Activated CD8-positive, alpha-beta memory T cell treated with anti-CD3 and anti-CD28 coated beads for 36 hours (primary cell): ENCODE measurements around the gene RTN4R. TPM values are rescaled to one million over a fixed set of nuclear protein-coding genes. Genes with fewer than 3 reads are reported as not detected.
"Not testable (repeated sequence)": the region's sequence is repeated elsewhere in the genome, so short reads cannot be mapped to it uniquely, and the experiment has no call there.

Experiments used
- CTCF ChIA-PET: fragments of 350-600 bp; sonication (Branson Sonifier 250); formaldehyde crosslinking; loops from one replicate; lab custom pipeline; 2021; ENCODE audit warnings: antibody characterized with exemption; lab: Charles Lee
- POLR2A ChIA-PET: fragments of 350-600 bp; sonication (Branson Sonifier 250); formaldehyde crosslinking; loops from one replicate; lab custom pipeline; 2021; ENCODE audit warnings: antibody characterized with exemption; lab: Charles Lee
- total RNA-seq, 2 experiments: library from RNA; stranded (reverse); gene quantifications; one replicate each; pipeline ENCODE4 v1.2.3, GENCODE V29; 2021

The RTN4R gene
- total RNA-seq, 2 experiments from 2014 or later = 2.3 to 2.4 TPM

GRCh38 chr22:20276468-20276867 is 8.3 kb upstream of the RTN4R start:
- ChIA-PET CTCF (interaction anchor here (0.8 to 1.2 kb wide), 2 partner anchors 9 to 119 kb away, joined by 3 read pairs; no protein-coding TSS in a partner anchor), POLR2A (no interaction called here)

- CTCF ChIA-PET = interaction anchor here (1.2 kb wide), 1 partner anchor 119 kb away, joined by 3 read pairs; no protein-coding TSS in a partner anchor
- POLR2A ChIA-PET = no interaction called here
These were observed 7.7 kb upstream of the RTN4R start for GRCh38 chr22:20275836-20276235.

- POLR2A ChIA-PET, CTCF ChIA-PET: not testable (repeated sequence)
These were observed 7.2 kb upstream of the RTN4R start for GRCh38 chr22:20275325-20275724.

- CTCF ChIA-PET, POLR2A ChIA-PET: not testable (repeated sequence)
These were observed 6.3 kb upstream of the RTN4R start for GRCh38 chr22:20274374-20274773.

- ChIA-PET CTCF (no interaction called here), POLR2A (no interaction called here)
These were observed 5.7 kb upstream of the RTN4R start for GRCh38 chr22:20273758-20274181.

- POLR2A ChIA-PET = no interaction called here
- CTCF ChIA-PET = no interaction called here
These were observed 4.6 kb upstream of the RTN4R start for GRCh38 chr22:20272700-20273099.

- ChIA-PET CTCF (no interaction called here), POLR2A (no interaction called here)
These were observed 4.1 kb upstream of the RTN4R start for GRCh38 chr22:20272174-20272573.

- ChIA-PET CTCF (no interaction called here), POLR2A (no interaction called here)
These were observed 3.2 kb upstream of the RTN4R start for GRCh38 chr22:20271114-20271994.

- CTCF ChIA-PET = not testable (repeated sequence)
These were observed 2.3 kb upstream of the RTN4R start for GRCh38 chr22:20270190-20271113.

GRCh38 chr22:20269673-20270072 is 1.6 kb upstream of the RTN4R start:
- POLR2A ChIA-PET = not testable (repeated sequence)
- CTCF ChIA-PET = interaction anchor here (1.1 kb wide), 1 partner anchor 113 kb away, joined by 5 read pairs; no protein-coding TSS in a partner anchor

More at GRCh38 chr22:20270190-20271113, 2.3 kb upstream of the RTN4R start:
- POLR2A ChIA-PET = not testable (repeated sequence)

- CTCF ChIA-PET = interaction anchor here (1.1 kb wide), 1 partner anchor 112 kb away, joined by 5 read pairs; no protein-coding TSS in a partner anchor
- POLR2A ChIA-PET = not testable (repeated sequence)
These were observed 1.1 kb upstream of the RTN4R start for GRCh38 chr22:20269201-20269600.

- ChIA-PET CTCF (no interaction called here), POLR2A (no interaction called here)
These were observed 458 bp downstream of the RTN4R start for GRCh38 chr22:20267441-20268278.

GRCh38 chr22:20266667-20267440 is 1.3 kb downstream of the RTN4R start:
- CTCF ChIA-PET, POLR2A ChIA-PET: not testable (repeated sequence)

- POLR2A ChIA-PET, CTCF ChIA-PET: not testable (repeated sequence)
These were observed 2.1 kb downstream of the RTN4R start for GRCh38 chr22:20265772-20266666.

GRCh38 chr22:20264614-20265452 is 3.3 kb downstream of the RTN4R start:
- ChIA-PET POLR2A (no interaction called here), CTCF (no interaction called here)
